Measurements from ENCODE around the gene SLC35G2.

DNA sequence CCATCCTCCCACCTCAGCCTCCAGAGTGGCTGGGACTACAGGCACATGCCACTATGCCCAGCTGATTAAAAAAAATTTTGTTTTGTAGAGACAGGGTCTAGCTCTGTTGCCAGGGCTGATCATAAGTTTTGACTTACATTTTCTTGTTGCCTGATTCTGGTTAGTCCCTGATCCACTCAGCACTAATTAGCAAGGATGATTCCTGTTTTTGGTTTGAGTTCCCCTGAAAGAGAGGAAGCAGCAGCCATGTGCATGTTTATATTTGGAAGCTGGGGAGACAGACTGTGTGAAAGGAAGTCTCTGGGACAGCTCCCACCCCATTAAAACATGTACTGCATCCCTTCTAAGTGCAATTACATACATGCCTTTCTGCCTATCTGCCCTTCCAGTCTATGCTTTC, 39.5 kb downstream of the SLC35G2 start:
- TF ChIP-seq EZH2 (IDR thresholded peaks at IDR 0.05; ENCODE audit: low read length), result no peak
- TF ChIP-seq, protein P1, sequence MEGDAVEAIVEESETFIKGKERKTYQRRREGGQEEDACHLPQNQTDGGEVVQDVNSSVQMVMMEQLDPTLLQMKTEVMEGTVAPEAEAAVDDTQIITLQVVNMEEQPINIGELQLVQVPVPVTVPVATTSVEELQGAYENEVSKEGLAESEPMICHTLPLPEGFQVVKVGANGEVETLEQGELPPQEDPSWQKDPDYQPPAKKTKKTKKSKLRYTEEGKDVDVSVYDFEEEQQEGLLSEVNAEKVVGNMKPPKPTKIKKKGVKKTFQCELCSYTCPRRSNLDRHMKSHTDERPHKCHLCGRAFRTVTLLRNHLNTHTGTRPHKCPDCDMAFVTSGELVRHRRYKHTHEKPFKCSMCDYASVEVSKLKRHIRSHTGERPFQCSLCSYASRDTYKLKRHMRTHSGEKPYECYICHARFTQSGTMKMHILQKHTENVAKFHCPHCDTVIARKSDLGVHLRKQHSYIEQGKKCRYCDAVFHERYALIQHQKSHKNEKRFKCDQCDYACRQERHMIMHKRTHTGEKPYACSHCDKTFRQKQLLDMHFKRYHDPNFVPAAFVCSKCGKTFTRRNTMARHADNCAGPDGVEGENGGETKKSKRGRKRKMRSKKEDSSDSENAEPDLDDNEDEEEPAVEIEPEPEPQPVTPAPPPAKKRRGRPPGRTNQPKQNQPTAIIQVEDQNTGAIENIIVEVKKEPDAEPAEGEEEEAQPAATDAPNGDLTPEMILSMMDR (optimal IDR thresholded peaks at IDR 0.05 in 1 of 3, IDR thresholded peaks at IDR 0.05 in 1 of 3, conservative IDR thresholded peaks at IDR 0.05 in 1 of 3; ENCODE audit: extremely low read depth in 1 of 3, insufficient read depth in 2 of 3, low read length in 3 of 3), result no peak
